MM.1S (cell line): ENCODE data around the gene PTPN22.

Experiments used
- EZH2 ChIP-seq: fragments of 300-600 bp; sonication (generic); optimal IDR thresholded peaks from 2 replicates; pipeline ENCODE3; 2017; ENCODE audit warnings: low read depth, mild to moderate bottlenecking, antibody characterized with exemption, low read length, mixed read lengths
- TF ChIP-seq, protein P1 (sequence below): fragments of 300-600 bp; sonication (generic); IDR thresholded peaks from 2 replicates; pipeline ENCODE4 v1.5.1; 2016; ENCODE audit warnings: antibody characterized with exemption, low read length, mixed read lengths

DNA sequence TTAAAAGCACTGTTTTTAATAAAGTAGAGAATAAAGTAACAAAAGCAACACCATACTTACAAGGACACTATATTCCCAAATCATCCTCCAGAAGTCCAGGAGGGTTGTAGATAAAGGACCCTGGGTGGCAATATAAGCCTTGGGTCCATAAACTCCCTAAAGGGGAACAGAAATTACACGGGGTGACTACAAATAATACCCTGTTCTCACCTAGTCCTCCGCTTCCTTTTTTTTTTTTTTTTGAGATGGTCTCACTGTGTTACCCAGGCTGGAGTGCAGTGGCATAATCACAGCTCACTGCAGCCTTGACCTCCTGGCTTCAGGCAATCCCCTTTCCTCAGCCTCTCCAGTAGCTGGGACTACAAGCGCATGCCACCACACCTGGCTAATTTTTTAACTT lies 13.1 kb downstream of the PTPN22 start:
- no peak for TF ChIP-seq EZH2
- TF ChIP-seq, protein P1, sequence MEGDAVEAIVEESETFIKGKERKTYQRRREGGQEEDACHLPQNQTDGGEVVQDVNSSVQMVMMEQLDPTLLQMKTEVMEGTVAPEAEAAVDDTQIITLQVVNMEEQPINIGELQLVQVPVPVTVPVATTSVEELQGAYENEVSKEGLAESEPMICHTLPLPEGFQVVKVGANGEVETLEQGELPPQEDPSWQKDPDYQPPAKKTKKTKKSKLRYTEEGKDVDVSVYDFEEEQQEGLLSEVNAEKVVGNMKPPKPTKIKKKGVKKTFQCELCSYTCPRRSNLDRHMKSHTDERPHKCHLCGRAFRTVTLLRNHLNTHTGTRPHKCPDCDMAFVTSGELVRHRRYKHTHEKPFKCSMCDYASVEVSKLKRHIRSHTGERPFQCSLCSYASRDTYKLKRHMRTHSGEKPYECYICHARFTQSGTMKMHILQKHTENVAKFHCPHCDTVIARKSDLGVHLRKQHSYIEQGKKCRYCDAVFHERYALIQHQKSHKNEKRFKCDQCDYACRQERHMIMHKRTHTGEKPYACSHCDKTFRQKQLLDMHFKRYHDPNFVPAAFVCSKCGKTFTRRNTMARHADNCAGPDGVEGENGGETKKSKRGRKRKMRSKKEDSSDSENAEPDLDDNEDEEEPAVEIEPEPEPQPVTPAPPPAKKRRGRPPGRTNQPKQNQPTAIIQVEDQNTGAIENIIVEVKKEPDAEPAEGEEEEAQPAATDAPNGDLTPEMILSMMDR = no peak
